ENCODE data around the gene MYCN.
"Not testable (repeated sequence)": the region's sequence is repeated elsewhere in the genome, so short reads cannot be mapped to it uniquely, and the experiment has no call there.

DNA sequence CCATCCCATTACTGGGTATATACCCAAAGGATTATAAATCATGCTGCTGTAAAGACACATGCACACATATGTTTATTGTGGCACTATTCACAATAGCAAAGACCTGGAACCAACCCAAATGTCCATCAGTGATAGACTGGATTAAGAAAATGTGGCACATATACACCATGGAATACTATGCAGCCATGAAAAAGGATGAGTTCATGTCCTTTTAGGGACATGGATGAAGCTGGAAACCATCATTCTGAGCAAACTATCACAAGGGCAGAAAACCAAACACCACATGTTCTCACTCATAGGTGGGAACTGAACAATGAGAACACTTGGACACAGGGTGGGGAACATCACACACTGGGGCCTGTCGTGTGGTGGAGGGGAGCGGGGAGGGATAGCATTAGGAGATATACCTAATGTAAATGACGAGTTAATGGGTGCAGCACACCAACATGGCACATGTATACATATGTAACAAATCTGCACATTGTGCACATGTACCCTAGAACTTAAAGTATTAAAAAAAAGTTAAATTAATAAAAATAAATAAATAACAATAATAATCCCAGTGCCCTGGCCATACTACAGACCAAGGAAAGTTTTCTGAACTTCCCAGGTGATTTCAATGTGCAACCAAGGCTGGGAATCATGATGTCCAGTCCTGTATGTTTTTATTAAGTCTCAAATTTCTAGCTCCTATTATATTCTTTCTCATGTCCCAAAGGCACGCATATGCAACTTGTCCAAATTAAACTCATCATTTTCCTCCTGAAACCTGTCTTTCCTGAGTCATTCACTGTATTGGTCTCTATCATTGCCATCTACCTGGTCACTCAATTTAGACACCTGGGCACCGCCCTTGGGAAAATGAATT, 23.0 kb downstream of the MYCN start:
- not testable (repeated sequence) for TF ChIP-seq CTCF (IDR thresholded peaks at IDR 0.05; ENCODE audit: low read length); EZH2 (optimal IDR thresholded peaks at IDR 0.05; ENCODE audit: low read depth, low read length); EZH2phosphoT487 (IDR thresholded peaks at IDR 0.05; ENCODE audit: low read length)
